ENCODE data around the gene SEPTIN8.

- TF ChIP-seq, protein P1, sequence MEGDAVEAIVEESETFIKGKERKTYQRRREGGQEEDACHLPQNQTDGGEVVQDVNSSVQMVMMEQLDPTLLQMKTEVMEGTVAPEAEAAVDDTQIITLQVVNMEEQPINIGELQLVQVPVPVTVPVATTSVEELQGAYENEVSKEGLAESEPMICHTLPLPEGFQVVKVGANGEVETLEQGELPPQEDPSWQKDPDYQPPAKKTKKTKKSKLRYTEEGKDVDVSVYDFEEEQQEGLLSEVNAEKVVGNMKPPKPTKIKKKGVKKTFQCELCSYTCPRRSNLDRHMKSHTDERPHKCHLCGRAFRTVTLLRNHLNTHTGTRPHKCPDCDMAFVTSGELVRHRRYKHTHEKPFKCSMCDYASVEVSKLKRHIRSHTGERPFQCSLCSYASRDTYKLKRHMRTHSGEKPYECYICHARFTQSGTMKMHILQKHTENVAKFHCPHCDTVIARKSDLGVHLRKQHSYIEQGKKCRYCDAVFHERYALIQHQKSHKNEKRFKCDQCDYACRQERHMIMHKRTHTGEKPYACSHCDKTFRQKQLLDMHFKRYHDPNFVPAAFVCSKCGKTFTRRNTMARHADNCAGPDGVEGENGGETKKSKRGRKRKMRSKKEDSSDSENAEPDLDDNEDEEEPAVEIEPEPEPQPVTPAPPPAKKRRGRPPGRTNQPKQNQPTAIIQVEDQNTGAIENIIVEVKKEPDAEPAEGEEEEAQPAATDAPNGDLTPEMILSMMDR (IDR thresholded peaks at IDR 0.05), result no peak
- TF ChIP-seq POLR2A (IDR thresholded peaks at IDR 0.05), result no peak
These were observed 30.5 kb downstream of the SEPTIN8 start for GRCh38 chr5:132746592-132746953.

All from ovary (tissue), 3 donors.